ENCODE results near the gene GRM7. TPM values are rescaled to one million over a fixed set of nuclear protein-coding genes. Genes with fewer than 3 reads are reported as not detected.

GRM7 gene
- polyA plus RNA-seq, 4 donors = 0.01 to 0.30 TPM; not detected in 2

DNA sequence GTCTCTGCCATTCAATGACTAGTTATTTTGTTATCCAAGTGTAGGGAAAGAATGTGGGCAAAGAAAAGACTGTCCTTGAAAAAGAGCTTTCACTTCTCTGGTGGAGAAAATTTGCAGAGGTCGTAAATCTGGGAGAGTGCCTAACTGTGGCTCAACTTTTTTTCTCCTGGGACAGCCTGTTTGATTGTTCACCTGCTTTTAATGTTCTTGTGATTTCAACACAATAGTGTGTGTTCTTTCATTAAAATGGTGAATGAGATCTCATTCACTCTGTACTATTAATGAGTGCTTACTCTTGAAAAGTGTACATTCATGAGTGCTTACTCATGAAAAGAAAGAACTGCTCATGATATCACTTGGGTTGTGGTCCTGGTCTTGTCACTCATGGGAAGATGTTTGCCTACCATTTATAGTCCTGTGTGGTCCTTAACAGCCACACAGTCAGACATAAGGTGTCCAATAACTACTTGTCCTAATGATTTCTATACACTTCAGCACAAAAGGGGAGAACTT, 567.3 kb downstream of the GRM7 start:
- WGBS, 3 donors = 35 to 61% (median 36%) methylated on average over 1 of the region's 1 CpG

DNA sequence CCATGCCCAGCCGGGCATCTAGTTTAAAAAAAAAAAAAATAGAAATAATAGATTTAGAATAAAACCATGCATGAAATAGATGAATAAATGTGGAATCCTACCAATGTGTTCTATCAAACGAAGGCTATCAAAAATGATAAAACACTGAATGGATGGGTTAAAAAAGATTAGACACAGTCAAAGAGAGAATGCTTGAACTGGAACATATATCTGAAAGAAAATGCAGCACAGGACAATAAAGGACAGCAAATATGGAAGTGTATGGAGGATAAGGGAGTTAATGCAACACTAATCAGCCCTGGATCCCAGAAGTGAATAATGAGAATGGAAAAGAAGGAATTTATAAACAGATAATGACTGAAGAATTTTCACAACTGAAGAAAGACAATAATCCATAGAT, 571.7 kb downstream of the GRM7 start:
- no peak overlapping the region for H3K27ac ChIP-seq (ENCODE audit: low read depth in 1 of 3, low read length in 2 of 3)
- WGBS, 3 donors = 84 to 98% (median 88%) methylated on average over 2 of the region's 2 CpGs
- FAIRE-seq = no peak

More for the DNA sequence above, 567.3 kb downstream of the GRM7 start:
- no peak for FAIRE-seq
- Histone ChIP-seq H3K27me3 (ENCODE audit: control insufficient read depth in 3 of 3, insufficient read depth in 3 of 3, low read length in 3 of 3) (no peaks in the 10 kb centered on the region), H3K27ac (ENCODE audit: low read depth in 1 of 3, low read length in 2 of 3) (no peak overlapping the region), H3K36me3 (ENCODE audit: control insufficient read depth in 3 of 3, insufficient read depth in 2 of 3, low read depth in 1 of 3, low read length in 3 of 3) (no peaks in the 10 kb centered on the region), H3K9me3 (ENCODE audit: control insufficient read depth in 2 of 2, insufficient read depth in 1 of 2, low read depth in 1 of 2, low read length in 1 of 2) (peaks cover 0 to 4% of the 10 kb centered on the region in 2 donors), H3K4me1 (ENCODE audit: control insufficient read depth in 3 of 3, insufficient read depth in 2 of 3, low read depth in 1 of 3, low read length in 2 of 3) (no peaks in the 10 kb centered on the region), H3K4me3 (ENCODE audit: low read depth in 1 of 3, low read length in 3 of 3) (no peak overlapping the region)
- DNase-seq = no peak

DNA sequence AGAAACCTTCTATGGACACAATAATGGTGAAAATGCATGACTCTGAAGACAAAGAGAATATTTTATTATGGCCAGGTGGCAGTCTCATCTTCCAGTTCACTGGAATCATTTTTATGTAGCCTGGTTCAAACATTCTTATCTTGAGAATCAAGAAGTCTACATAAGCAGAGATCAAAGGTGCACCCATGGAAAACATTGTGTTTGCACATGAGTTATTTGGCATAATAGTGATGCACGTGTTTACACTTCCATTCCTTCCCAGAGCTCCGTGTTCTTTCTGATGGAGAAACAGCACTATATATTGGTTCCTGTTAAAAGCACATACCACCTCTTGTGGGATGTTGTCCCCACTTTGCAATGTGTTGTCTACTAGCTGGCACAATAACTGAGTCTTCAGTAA, 572.2 kb downstream of the GRM7 start:
- no peak for FAIRE-seq
- Histone ChIP-seq H3K4me1 (ENCODE audit: control insufficient read depth in 3 of 3, insufficient read depth in 2 of 3, low read depth in 1 of 3, low read length in 2 of 3) (no peaks in the 10 kb centered on the region), H3K4me3 (ENCODE audit: low read depth in 1 of 3, low read length in 3 of 3) (no peak overlapping the region), H3K36me3 (ENCODE audit: control insufficient read depth in 3 of 3, insufficient read depth in 2 of 3, low read depth in 1 of 3, low read length in 3 of 3) (no peaks in the 10 kb centered on the region), H3K27ac (ENCODE audit: low read depth in 1 of 3, low read length in 2 of 3) (no peak overlapping the region), H3K27me3 (ENCODE audit: control insufficient read depth in 3 of 3, insufficient read depth in 3 of 3, low read length in 3 of 3) (no peaks in the 10 kb centered on the region), H3K9me3 (ENCODE audit: control insufficient read depth in 2 of 2, insufficient read depth in 1 of 2, low read depth in 1 of 2, low read length in 1 of 2) (peaks cover 0 to 4% of the 10 kb centered on the region in 2 donors)
- no peak for DNase-seq
- WGBS, 3 donors = 49 to 84% (median 57%) methylated on average over 2 of the region's 2 CpGs

More for the DNA sequence above, 571.7 kb downstream of the GRM7 start:
- DNase-seq = no peak
- H3K4me1 ChIP-seq (ENCODE audit: control insufficient read depth in 3 of 3, insufficient read depth in 2 of 3, low read depth in 1 of 3, low read length in 2 of 3) = no peaks in the 10 kb centered on the region
- H3K27me3 ChIP-seq (ENCODE audit: control insufficient read depth in 3 of 3, insufficient read depth in 3 of 3, low read length in 3 of 3) = no peaks in the 10 kb centered on the region
- H3K9me3 ChIP-seq (ENCODE audit: control insufficient read depth in 2 of 2, insufficient read depth in 1 of 2, low read depth in 1 of 2, low read length in 1 of 2) = peaks cover 0 to 4% of the 10 kb centered on the region in 2 donors
- no peak overlapping the region for H3K4me3 ChIP-seq (ENCODE audit: low read depth in 1 of 3, low read length in 3 of 3)
- no peaks in the 10 kb centered on the region for H3K36me3 ChIP-seq (ENCODE audit: control insufficient read depth in 3 of 3, insufficient read depth in 2 of 3, low read depth in 1 of 3, low read length in 3 of 3)

DNA sequence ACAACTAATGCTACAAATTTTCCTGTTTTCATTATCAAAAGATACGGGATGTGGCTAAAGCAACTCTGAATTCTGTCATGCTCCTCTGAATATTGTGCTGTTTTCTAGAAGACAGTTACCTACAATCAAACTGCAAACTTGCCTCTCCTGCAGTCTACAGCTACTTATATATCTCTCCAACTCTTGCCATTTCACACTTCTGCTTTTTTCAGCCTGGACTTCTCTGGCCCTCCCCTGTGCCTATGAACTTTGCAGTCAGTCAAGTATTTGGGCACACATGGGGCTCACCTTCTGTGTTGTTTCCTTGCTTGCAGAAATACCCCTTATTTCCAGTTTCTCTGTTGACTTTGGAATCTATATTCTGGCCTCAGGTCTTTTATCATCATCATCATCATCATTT, 575.6 kb downstream of the GRM7 start:
- Histone ChIP-seq H3K27ac (ENCODE audit: low read depth in 1 of 3, low read length in 2 of 3) (no peak overlapping the region), H3K4me3 (ENCODE audit: low read depth in 1 of 3, low read length in 3 of 3) (no peak overlapping the region), H3K4me1 (ENCODE audit: control insufficient read depth in 3 of 3, insufficient read depth in 2 of 3, low read depth in 1 of 3, low read length in 2 of 3) (no peaks in the 10 kb centered on the region), H3K36me3 (ENCODE audit: control insufficient read depth in 3 of 3, insufficient read depth in 2 of 3, low read depth in 1 of 3, low read length in 3 of 3) (no peaks in the 10 kb centered on the region), H3K27me3 (ENCODE audit: control insufficient read depth in 3 of 3, insufficient read depth in 3 of 3, low read length in 3 of 3) (no peaks in the 10 kb centered on the region), H3K9me3 (ENCODE audit: control insufficient read depth in 2 of 2, insufficient read depth in 1 of 2, low read depth in 1 of 2, low read length in 1 of 2) (peaks cover 0 to 4% of the 10 kb centered on the region in 2 donors)
- WGBS, 3 donors = 79 to 88% (median 81%) methylated on average over 1 of the region's 1 CpG
- FAIRE-seq (no peak), DNase-seq (no peak)

DNA sequence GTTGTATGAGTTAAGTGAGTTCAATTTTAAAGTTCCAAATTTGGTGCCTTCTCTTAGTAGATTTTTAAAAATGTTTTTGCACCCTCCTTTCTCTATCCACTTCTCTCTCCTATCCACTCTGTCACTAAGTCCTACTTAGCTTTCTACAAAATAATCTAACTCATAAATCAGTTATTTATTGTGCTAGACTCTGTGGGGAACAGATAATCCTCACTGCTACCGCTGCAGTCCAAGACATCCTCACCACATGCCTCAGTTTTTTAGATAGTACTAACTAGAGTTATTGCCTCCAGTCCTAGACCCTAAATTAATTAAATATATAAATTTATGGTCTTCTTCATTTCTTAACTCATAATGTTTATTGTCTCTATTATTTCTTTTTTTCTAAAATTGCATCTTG, 576.3 kb downstream of the GRM7 start:
- H3K4me1 ChIP-seq (ENCODE audit: control insufficient read depth in 3 of 3, insufficient read depth in 2 of 3, low read depth in 1 of 3, low read length in 2 of 3) = no peaks in the 10 kb centered on the region
- DNase-seq (no peak), FAIRE-seq (no peak)
- no peak overlapping the region for H3K27ac ChIP-seq (ENCODE audit: low read depth in 1 of 3, low read length in 2 of 3)
- peaks cover 0 to 2% of the 10 kb centered on the region in 2 donors for H3K9me3 ChIP-seq (ENCODE audit: control insufficient read depth in 2 of 2, insufficient read depth in 1 of 2, low read depth in 1 of 2, low read length in 1 of 2)
- no peak overlapping the region for H3K4me3 ChIP-seq (ENCODE audit: low read depth in 1 of 3, low read length in 3 of 3)
- no peaks in the 10 kb centered on the region for H3K27me3 ChIP-seq (ENCODE audit: control insufficient read depth in 3 of 3, insufficient read depth in 3 of 3, low read length in 3 of 3)
- WGBS, 3 donors = 71 to 79% (median 75%) methylated on average over 1 of the region's 1 CpG
- no peaks in the 10 kb centered on the region for H3K36me3 ChIP-seq (ENCODE audit: control insufficient read depth in 3 of 3, insufficient read depth in 2 of 3, low read depth in 1 of 3, low read length in 3 of 3)

DNA sequence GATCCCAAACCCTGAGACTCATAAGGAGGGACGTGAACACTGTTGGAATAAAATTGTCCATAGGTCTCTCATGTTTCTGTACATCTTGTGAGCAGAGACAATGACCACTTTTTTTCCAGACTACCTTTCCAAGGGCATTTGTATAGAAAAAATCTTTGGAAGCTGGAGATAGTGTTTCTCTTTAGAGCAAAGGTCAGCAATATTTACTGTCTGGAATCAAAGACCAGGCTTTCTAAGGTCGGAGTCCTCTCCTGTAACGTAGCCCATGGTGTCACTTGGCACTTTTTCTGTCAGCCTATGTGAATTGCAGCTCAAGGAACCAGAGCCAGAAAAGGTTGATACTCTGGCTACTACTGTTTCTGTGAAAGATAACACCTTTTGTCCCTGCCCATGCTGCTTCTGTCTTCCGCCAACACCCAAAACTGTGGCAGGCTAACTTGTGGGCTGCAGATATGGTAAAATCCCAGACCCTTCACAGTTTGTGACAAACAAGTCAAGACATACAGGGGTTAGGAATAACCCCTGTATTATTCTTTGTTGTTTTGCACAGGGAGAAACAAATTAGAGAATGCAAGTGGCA, 578.3 kb downstream of the GRM7 start:
- no peaks in the 10 kb centered on the region for H3K9me3 ChIP-seq (ENCODE audit: control insufficient read depth in 2 of 2, insufficient read depth in 1 of 2, low read depth in 1 of 2, low read length in 1 of 2)
- H3K4me3 ChIP-seq (ENCODE audit: low read depth in 1 of 3, low read length in 3 of 3) = no peak overlapping the region
- WGBS, 3 donors = 51 to 70% (median 53%) methylated on average over 4 of the region's 4 CpGs
- H3K27ac ChIP-seq (ENCODE audit: low read depth in 1 of 3, low read length in 2 of 3) = no peak overlapping the region
- no peaks in the 10 kb centered on the region for H3K27me3 ChIP-seq (ENCODE audit: control insufficient read depth in 3 of 3, insufficient read depth in 3 of 3, low read length in 3 of 3)
- no peaks in the 10 kb centered on the region for H3K36me3 ChIP-seq (ENCODE audit: control insufficient read depth in 3 of 3, insufficient read depth in 2 of 3, low read depth in 1 of 3, low read length in 3 of 3)
- no peaks in the 10 kb centered on the region for H3K4me1 ChIP-seq (ENCODE audit: control insufficient read depth in 3 of 3, insufficient read depth in 2 of 3, low read depth in 1 of 3, low read length in 2 of 3)
- no peak for DNase-seq
- no peak for FAIRE-seq

DNA sequence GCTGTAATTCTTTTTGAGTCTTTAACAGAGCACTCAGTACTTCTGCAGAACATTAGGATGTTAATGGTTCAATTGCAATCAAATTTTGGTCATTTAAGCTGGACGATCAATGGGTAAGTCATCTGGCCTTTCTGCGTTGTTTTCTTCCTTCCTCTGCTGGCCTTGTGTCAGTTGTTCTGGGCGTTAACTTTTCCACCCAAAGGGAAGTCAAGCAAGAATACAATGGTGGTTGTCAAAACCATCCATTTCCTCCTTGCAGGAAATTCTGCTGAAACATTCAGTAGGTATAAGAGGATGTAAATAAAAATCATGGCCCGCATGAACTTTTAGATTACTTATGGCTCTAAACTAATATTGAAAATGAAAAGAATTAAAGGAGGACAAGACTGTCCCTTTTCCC, 584.0 kb downstream of the GRM7 start:
- DNase-seq (no peak), FAIRE-seq (no peak)
- H3K4me1 ChIP-seq (ENCODE audit: control insufficient read depth in 3 of 3, insufficient read depth in 2 of 3, low read depth in 1 of 3, low read length in 2 of 3) = no peaks in the 10 kb centered on the region
- no peaks in the 10 kb centered on the region for H3K36me3 ChIP-seq (ENCODE audit: control insufficient read depth in 3 of 3, insufficient read depth in 2 of 3, low read depth in 1 of 3, low read length in 3 of 3)
- 68 to 76% (median 76%) methylated on average over 4 of the region's 4 CpGs for WGBS, 3 donors
- no peaks in the 10 kb centered on the region for H3K27me3 ChIP-seq (ENCODE audit: control insufficient read depth in 3 of 3, insufficient read depth in 3 of 3, low read length in 3 of 3)
- H3K9me3 ChIP-seq (ENCODE audit: control insufficient read depth in 2 of 2, insufficient read depth in 1 of 2, low read depth in 1 of 2, low read length in 1 of 2) = no peaks in the 10 kb centered on the region
- no peak overlapping the region for H3K4me3 ChIP-seq (ENCODE audit: low read depth in 1 of 3, low read length in 3 of 3)
- no peak overlapping the region for H3K27ac ChIP-seq (ENCODE audit: low read depth in 1 of 3, low read length in 2 of 3)

DNA sequence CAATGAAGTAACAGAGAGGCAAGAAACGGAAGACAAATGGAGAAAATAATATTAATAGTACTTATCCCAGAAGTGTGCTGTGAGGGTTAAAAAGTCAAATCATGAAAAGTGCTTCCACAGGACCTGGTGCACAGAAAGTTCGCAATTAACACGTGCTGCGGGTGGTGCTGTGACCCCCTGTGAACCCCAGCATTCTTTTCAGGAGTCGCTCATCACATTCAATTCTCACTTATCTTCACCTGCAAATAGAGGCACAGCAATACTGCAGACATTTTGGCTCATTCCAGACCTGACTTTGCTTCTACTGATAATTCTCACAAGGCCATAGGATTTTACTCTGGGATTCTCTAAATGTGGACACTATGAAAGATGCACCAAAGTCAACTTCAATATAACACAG, 584.4 kb downstream of the GRM7 start:
- Histone ChIP-seq H3K4me1 (ENCODE audit: control insufficient read depth in 3 of 3, insufficient read depth in 2 of 3, low read depth in 1 of 3, low read length in 2 of 3) (no peaks in the 10 kb centered on the region), H3K27ac (ENCODE audit: low read depth in 1 of 3, low read length in 2 of 3) (no peak overlapping the region), H3K9me3 (ENCODE audit: control insufficient read depth in 2 of 2, insufficient read depth in 1 of 2, low read depth in 1 of 2, low read length in 1 of 2) (no peaks in the 10 kb centered on the region), H3K4me3 (ENCODE audit: low read depth in 1 of 3, low read length in 3 of 3) (no peak overlapping the region), H3K27me3 (ENCODE audit: control insufficient read depth in 3 of 3, insufficient read depth in 3 of 3, low read length in 3 of 3) (no peaks in the 10 kb centered on the region), H3K36me3 (ENCODE audit: control insufficient read depth in 3 of 3, insufficient read depth in 2 of 3, low read depth in 1 of 3, low read length in 3 of 3) (no peaks in the 10 kb centered on the region)
- WGBS, 3 donors = 49 to 61% (median 52%) methylated on average over 5 of the region's 5 CpGs
- FAIRE-seq = no peak
- no peak for DNase-seq

DNA sequence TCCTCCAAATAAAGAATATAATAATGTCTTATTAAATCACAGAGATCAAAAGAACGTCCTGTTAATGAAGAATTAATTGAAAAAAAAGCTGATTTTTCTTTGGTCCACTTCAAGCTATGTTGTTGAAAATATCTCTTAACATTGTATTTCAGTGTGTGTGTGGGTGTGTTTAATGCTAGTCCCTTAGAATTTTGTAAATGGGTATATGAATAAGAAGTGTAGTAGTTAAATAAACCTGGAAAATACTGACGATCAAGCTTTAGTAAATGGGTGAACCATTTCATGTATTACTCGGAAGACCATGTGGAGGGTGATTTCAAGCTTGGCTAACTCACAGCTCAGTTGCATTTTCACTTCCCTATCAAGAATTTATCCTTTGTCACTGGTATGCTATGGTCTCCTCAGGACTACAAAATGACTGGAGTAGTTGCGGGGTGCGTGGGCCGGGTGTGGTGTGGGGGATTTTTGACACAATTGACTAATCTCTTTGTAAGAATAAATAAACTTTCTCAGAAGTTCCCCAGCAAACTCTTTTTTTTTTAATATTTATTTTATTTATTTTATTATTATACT, 586.4 kb downstream of the GRM7 start:
- no peak for FAIRE-seq
- no peak overlapping the region for H3K4me3 ChIP-seq (ENCODE audit: low read depth in 1 of 3, low read length in 3 of 3)
- no peaks in the 10 kb centered on the region for H3K27me3 ChIP-seq (ENCODE audit: control insufficient read depth in 3 of 3, insufficient read depth in 3 of 3, low read length in 3 of 3)
- H3K36me3 ChIP-seq (ENCODE audit: control insufficient read depth in 3 of 3, insufficient read depth in 2 of 3, low read depth in 1 of 3, low read length in 3 of 3) = no peaks in the 10 kb centered on the region
- no peak overlapping the region for H3K27ac ChIP-seq (ENCODE audit: low read depth in 1 of 3, low read length in 2 of 3)
- DNase-seq = no peak
- 78 to 79% (median 79%) methylated on average over 6 of the region's 6 CpGs for WGBS, 3 donors
- no peaks in the 10 kb centered on the region for H3K9me3 ChIP-seq (ENCODE audit: control insufficient read depth in 2 of 2, insufficient read depth in 1 of 2, low read depth in 1 of 2, low read length in 1 of 2)
- H3K4me1 ChIP-seq (ENCODE audit: control insufficient read depth in 3 of 3, insufficient read depth in 2 of 3, low read depth in 1 of 3, low read length in 2 of 3) = no peaks in the 10 kb centered on the region
